ENCODE results near the gene NCOA3.
"Not testable (repeated sequence)": the region's sequence is repeated elsewhere in the genome, so short reads cannot be mapped to it uniquely, and the experiment has no call there.

NCOA3 gene

GRCh38 chr20:47468290-47469050, 33.2 kb upstream of the NCOA3 start:
- no peak for DNase-seq

DNA sequence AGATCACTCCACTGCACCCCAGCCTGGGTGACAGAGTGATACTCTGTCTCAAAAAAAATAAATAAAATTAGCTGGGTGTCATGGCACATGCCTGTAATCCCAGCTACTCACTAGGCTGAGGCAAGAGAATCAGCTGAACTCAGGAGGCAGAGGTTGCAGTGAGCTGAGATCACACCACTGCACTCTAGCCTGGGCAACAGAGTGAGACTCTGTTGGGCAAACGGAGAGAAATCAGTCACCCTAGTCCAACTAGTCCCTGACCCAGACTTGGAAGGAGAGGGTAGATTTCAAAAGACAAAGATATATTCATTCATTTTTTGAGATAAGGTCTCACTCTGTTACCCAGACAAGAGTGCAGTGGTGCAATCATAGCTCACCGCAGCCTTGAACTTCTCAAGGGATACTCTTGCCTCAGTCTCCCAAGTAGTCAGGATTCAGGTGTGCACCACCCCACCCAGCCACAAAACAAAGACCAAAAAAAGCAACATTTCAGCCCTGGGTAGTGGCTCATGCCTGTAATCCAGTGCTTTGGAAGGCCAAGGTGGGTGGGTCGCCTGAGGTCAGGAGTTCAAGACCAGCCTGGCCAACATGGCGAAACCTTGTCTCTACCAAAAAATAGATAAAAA, 26.2 kb upstream of the NCOA3 start:
- DNase-seq, result no peak

DNA sequence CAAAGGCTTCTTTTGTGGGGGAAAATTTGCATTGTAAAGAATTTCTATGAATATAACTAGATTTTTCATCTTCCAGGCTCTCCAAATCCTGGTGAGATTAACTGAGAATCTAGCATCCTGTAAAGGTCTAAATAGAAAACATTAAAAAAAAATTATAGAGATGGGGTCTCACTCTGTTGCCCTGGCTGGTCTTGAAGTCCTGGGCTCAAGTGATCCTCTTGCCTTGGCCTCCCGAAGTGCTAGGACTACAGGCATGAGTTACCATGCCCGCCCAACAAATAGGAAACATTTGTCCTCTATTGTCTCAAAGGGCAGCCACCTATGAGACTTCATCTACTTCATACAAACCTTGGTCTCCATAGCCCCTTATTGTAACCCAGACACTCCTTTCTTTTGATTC, 25.2 kb upstream of the NCOA3 start:
- DNase-seq, result no peak

GRCh38 chr20:47479093-47479492, 22.6 kb upstream of the NCOA3 start:
- no peak for DNase-seq

DNA sequence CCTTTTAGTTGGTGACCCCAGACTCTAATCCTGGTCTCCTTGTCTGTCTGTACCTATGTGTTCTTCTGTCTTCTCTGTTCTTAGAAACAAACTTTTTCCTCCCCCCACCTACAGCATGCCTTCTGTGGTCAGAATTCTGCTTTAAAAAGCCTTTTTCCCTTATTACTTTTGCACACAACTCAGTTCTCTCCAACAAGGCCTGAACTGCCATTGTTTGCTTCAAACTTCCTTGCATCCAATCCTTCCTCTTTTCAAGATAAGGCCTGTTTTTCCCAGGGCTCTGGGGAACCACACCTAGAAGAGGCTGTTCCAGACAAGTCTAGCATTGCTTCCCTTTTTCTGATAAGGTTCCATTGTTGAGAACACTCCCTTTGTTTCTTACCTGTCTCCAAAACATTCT, 22.2 kb upstream of the NCOA3 start:
- DNase-seq, result no peak

- DNase-seq, result no peak
Measured at GRCh38 chr20:47480239-47480638, 21.4 kb upstream of the NCOA3 start.

- DNase-seq, result no peak
Measured at GRCh38 chr20:47480705-47481104, 21.0 kb upstream of the NCOA3 start.

GRCh38 chr20:47481330-47482216, 20.1 kb upstream of the NCOA3 start:
- DNase-seq, result no peak

- DNase-seq, result no peak
Measured at GRCh38 chr20:47482705-47483104, 19.0 kb upstream of the NCOA3 start.

DNA sequence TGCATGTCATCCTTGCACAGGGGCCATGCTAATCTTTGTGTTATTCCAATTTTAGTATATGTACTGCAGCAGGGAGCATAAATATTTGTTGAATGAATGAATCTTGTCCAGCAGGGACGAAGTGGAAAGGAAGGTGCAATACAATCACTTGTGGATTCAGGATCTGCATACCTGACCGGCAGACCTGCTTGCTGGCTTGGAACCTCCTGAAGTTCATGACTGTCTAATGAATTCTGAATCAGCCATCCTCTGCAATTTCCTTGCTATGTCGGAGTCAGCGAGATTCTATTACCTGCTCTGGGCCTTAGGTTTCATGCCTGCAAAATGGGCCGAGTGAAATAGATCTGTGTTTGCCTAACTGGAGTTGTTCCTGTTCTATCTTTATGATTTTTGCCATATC, 17.4 kb upstream of the NCOA3 start:
- no peak for DNase-seq

DNA sequence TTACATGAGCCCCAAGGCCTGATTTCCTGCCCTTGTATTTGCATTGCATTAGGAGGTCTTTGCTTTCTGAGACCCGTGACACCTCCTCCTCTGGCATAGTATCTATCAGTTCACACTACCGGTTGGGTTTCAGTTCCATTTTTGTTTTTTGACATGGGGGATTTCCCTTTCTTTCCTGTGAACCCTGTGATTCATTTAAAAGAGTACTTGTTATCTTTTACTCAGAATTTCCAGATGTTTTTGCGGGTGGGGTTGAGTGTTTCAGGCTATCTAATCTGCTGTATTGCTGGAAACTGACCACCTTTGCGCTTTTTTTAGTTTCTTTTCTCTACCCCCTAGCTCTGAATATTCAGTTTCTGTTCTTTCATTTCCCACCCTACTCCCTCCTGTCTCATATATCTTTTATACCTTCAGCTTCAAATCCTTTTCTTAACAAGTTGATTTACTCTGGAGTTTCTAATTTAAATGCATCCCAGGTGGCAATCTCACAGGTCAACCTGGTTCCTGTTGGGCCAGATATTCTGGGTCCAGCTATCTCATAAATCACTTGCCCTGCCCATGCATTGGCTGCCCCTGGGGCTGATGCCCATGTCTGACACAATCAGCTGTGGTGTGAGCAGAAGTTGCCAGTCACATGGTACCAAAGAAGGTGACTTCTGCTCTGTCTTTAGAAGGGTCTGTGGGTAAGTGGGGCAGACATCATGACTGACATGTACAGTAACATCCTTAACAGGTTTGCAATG, 14.3 kb upstream of the NCOA3 start:
- peak; percentile 65 for DNase-seq

GRCh38 chr20:47489448-47489872, 12.2 kb upstream of the NCOA3 start:
- DNase-seq, result no peak

- no peak for DNase-seq
Measured at GRCh38 chr20:47490795-47491194, 10.9 kb upstream of the NCOA3 start.

- DNase-seq, result no peak
Measured at GRCh38 chr20:47492284-47492683, 9.4 kb upstream of the NCOA3 start.

GRCh38 chr20:47493175-47493962, 8.3 kb upstream of the NCOA3 start:
- peak; percentile 56 for DNase-seq

- DNase-seq, result no peak
Measured at GRCh38 chr20:47493963-47494293, 7.8 kb upstream of the NCOA3 start.

DNA sequence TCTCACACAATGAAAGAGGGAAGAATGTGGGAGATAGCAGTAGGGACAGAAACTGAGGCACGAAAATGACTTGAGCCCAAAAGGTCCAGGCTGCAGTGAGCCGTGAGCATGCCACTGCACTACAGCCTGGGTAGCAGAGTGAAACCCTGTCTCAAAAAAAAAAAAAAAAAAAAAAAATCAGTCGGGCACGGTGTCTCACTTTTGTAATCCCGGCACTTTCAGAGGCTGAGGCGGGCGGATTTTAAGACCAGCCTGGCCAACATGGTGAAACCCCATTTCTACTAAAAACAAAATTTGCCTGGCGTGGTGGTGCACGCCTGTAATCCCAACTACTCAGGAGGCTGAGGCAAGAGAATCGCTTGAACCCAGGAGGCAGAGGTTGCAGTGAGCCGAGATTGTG, 7.1 kb upstream of the NCOA3 start:
- not testable (repeated sequence) for DNase-seq

GRCh38 chr20:47496118-47496517, 5.6 kb upstream of the NCOA3 start:
- no peak for DNase-seq

DNA sequence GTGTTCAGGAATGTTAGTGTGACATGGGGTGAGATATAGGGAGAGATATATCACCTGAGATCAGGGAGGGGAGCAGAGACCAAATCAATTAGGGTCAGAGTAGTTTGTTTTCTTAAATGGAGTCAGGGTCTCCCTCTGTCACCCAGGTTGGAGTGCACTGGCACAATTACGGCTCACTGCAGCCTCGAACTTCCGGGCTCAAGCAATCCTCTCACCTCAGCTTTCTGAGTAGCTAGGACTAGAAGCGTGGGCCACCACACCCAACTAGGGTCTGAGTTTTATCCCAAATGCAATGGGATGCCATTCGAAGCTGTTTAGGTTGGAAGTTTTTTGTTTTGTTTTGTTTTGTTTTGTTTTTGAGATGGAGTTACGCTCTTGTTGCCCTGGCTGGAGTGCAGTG, 3.1 kb upstream of the NCOA3 start:
- no peak for DNase-seq

- DNase-seq, result no peak
Measured at GRCh38 chr20:47499053-47499452, 2.6 kb upstream of the NCOA3 start.

DNA sequence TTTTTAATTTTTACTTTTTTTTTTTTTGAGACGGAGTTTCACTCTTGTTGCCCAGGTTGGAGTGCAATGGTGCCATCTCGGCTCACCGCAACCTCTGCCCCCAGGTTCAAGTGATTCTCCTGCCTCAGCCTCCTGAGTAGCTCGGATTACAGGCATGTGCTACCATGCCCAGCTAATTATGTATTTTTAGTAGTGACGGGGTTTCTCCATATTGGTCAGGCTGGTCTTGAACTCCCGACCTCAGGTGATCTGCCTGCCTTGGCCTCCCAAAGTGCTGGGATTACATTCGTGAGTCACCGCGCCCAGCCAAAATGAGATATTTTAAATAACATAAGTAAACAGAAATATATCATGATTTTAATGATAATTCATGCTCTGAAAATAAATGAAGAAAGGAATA, 1.6 kb upstream of the NCOA3 start:
- DNase-seq, result not testable (repeated sequence)

GRCh38 chr20:47500554-47500953, 1.1 kb upstream of the NCOA3 start:
- DNase-seq, result no peak

All from activated CD4-positive, CD25-positive, alpha-beta regulatory T cell treated with anti-CD3 and anti-CD28 coated beads, Interleukin-2, amount 50 U/mL, for 72 hours (primary cell).